Subcutaneous abdominal adipose tissue (tissue), 5 donors: ENCODE measurements around the gene CRHBP.
"Not testable (repeated sequence)": the region's sequence is repeated elsewhere in the genome, so short reads cannot be mapped to it uniquely, and the experiment has no call there.

ENCODE experiments used
- H3K27ac ChIP-seq: one replicate; pipeline ENCODE4 v1.7.0; 2013; ENCODE audit warnings: low read depth, mild to moderate bottlenecking, inconsistent platforms, low read length, moderate library complexity
- H3K27me3 ChIP-seq, 5 donors: one replicate each; pipeline ENCODE4 v1.7.0; 2013; ENCODE audit warnings: low read length in 5 of 5, inconsistent platforms in 1 of 5; ENCODE audit not compliant: control insufficient read depth in 5 of 5, insufficient read depth in 4 of 5
- H3K36me3 ChIP-seq, 5 donors: one replicate each; pipeline ENCODE4 v1.7.0; 2013; ENCODE audit warnings: low read length in 5 of 5; ENCODE audit not compliant: control insufficient read depth in 5 of 5, insufficient read depth in 5 of 5
- H3K4me1 ChIP-seq, 5 donors: one replicate each; pipeline ENCODE4 v1.7.0; 2013; ENCODE audit warnings: low read length in 5 of 5, mild to moderate bottlenecking in 3 of 5, moderate library complexity in 1 of 5; ENCODE audit not compliant: control insufficient read depth in 5 of 5, insufficient read depth in 5 of 5
- H3K4me3 ChIP-seq, 5 donors: one replicate each; pipeline ENCODE4 v1.7.0; 2013; ENCODE audit warnings: low read length in 5 of 5, low read depth in 1 of 5
- H3K9ac ChIP-seq, 5 donors: one replicate each; pipeline ENCODE4 v1.7.0; 2013; ENCODE audit warnings: low read length in 5 of 5, mild to moderate bottlenecking in 4 of 5, moderate library complexity in 3 of 5
- H3K9me3 ChIP-seq, 5 donors: one replicate each; pipeline ENCODE4 v1.7.0; 2013; ENCODE audit warnings: low read length in 5 of 5; ENCODE audit not compliant: control insufficient read depth in 5 of 5
- donor health status: healthy.
- donor health status: healthy.
- donor health status: healthy.
- donor health status: healthy.
- donor health status: healthy.

The CRHBP gene

DNA sequence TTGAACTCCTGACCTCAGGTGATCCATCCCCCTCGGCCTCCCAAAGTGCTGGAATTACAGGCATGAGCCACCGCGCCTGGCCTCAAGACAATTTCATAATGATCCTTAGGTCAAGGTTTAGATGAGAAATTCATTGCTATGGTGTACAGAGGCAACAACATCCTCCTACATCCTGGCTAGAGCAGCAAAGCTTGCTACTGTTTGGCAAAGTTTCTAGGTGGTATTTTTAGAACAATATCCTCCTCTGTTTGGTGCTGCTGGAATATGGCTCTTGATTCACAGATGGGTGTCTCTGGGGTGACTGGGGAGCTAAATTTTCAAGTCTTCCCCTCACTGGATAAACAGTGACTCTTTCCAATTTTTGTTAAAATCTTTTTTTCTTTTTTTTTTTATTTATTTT is 30.6 kb downstream of the CRHBP start:
- Histone ChIP-seq H3K9ac (no peak overlapping the region), H3K27ac (no peak overlapping the region), H3K27me3 (no peaks in the 10 kb centered on the region), H3K36me3 (no peaks in the 10 kb centered on the region), H3K4me1 (peaks cover 0 to 3% (median 0%) of the 10 kb centered on the region in 5 donors), H3K9me3 (no peaks in the 10 kb centered on the region), H3K4me3 (no peak overlapping the region)

DNA sequence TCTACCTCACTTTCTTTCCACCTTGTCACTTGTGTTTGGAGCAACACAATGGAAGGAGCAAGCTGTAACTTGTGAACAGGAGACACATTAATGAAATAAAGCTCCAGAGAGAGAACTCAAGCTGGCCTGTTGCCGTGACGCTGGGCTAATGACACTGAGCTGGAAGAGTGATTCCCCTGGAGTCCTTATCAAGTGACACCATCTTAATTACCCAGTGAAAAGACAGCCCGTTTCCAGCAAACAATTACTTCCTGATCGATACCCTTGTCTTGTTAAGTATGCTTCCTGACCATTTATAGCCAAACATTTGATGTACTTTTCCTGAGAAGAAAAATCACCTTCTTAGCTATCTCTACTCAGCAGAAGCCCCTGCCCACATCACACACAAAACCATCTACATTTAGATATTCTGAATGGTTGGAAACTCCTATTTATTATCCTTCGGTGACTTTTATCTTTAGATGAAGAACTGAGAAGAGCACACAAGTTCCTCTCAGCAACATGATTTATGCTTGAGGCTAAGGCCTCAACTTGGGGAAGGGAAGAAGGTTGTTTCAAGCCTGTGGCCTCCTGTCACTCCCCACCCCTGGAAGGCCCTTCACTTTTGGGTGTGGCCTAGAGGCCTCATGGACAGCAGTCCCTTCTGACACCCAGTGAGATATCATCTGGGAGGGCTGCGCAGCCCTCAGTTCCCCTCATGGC is 34.1 kb downstream of the CRHBP start:
- Histone ChIP-seq H3K4me3 (no peak overlapping the region), H3K9me3 (no peaks in the 10 kb centered on the region), H3K27ac (no peak overlapping the region), H3K4me1 (peaks cover 0 to 3% (median 0%) of the 10 kb centered on the region in 5 donors), H3K9ac (no peak overlapping the region), H3K36me3 (no peaks in the 10 kb centered on the region), H3K27me3 (no peaks in the 10 kb centered on the region)

GRCh38 chr5:76990899-76991459 is 38.1 kb downstream of the CRHBP start:
- H3K27ac ChIP-seq: no peak overlapping the region
- no peaks in the 10 kb centered on the region for H3K4me1 ChIP-seq
- no peaks in the 10 kb centered on the region for H3K9me3 ChIP-seq
- no peak overlapping the region for H3K9ac ChIP-seq
- no peak overlapping the region for H3K4me3 ChIP-seq
- H3K27me3 ChIP-seq: no peaks in the 10 kb centered on the region
- no peaks in the 10 kb centered on the region for H3K36me3 ChIP-seq

- not testable (repeated sequence) for H3K27ac ChIP-seq, H3K4me1 ChIP-seq, H3K4me3 ChIP-seq, H3K27me3 ChIP-seq, H3K9ac ChIP-seq, H3K36me3 ChIP-seq, H3K9me3 ChIP-seq
These were observed 40.6 kb downstream of the CRHBP start for GRCh38 chr5:76993436-76993835.

DNA sequence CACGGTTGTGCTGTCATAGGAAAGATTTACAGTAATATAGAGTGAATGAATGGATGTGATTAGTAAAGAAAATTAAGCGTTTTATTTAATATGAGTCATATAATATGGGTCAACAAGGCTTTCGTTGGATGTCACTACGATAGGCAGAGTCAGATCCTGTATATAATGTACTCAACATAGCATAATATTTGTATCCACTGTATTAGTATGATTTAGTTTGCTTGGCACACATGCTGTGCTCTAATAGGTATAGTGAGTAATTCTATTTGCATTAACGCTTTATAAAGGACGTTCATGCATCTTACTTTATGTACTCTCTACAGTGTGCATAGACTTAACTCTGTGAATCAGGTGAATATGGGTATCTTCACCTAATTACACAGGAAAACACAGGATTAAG is 41.5 kb downstream of the CRHBP start:
- Histone ChIP-seq H3K4me1 (no peaks in the 10 kb centered on the region), H3K4me3 (no peak overlapping the region), H3K9ac (no peak overlapping the region), H3K27me3 (peaks cover 0 to 2% (median 0%) of the 10 kb centered on the region in 5 donors), H3K36me3 (no peaks in the 10 kb centered on the region), H3K27ac (no peak overlapping the region), H3K9me3 (peaks cover 0 to 3% (median 0%) of the 10 kb centered on the region in 5 donors)

DNA sequence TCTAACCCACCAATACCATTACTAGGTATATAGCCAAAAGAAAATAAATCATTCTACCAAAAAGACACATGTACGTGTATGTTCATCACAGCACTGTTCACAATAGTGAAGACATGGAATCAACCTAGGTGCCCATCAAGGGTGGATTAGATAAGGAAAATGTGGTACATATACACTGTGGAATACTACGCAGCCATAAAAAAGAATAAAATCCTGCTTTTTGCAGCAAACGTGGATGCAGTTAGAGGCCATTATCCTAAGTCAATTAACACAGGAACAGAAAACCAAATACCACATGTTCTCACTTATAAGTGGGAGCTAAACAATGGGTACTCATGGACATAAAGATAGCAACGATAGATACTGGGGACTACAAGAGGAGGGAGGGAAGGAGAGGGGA is 45.4 kb downstream of the CRHBP start:
- H3K27ac ChIP-seq, H3K4me3 ChIP-seq, H3K9ac ChIP-seq, H3K36me3 ChIP-seq, H3K9me3 ChIP-seq, H3K4me1 ChIP-seq, H3K27me3 ChIP-seq: not testable (repeated sequence)

- peaks cover 0 to 3% (median 0%) of the 10 kb centered on the region in 5 donors for H3K9me3 ChIP-seq
- H3K27ac ChIP-seq: no peak overlapping the region
- no peaks in the 10 kb centered on the region for H3K36me3 ChIP-seq
- H3K9ac ChIP-seq: no peak overlapping the region
- H3K27me3 ChIP-seq: peaks cover 0 to 2% (median 0%) of the 10 kb centered on the region in 5 donors
- no peak overlapping the region for H3K4me3 ChIP-seq
- H3K4me1 ChIP-seq: no peaks in the 10 kb centered on the region
These were observed 46.6 kb downstream of the CRHBP start for GRCh38 chr5:76999451-76999850.

DNA sequence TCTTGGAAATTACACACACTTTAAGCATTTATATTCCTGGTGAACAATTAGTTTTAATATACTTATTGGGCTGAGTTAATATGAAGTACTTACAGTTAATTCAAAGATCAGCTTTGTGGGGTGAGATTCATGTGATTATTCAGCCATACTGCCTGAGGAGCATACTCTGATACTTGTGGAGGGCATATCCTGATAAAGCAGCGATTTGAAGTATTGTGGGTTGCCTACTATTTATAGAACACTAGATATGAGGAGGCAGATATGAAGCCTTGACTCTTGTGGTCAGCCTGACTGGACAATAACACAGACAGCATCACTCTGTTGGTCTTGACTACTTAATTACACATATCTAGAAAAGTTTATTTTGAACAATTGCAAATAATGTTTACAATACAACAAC is 50.4 kb downstream of the CRHBP start:
- no peaks in the 10 kb centered on the region for H3K36me3 ChIP-seq
- no peaks in the 10 kb centered on the region for H3K27me3 ChIP-seq
- H3K9me3 ChIP-seq: peaks cover 0 to 2% (median 0%) of the 10 kb centered on the region in 5 donors
- H3K9ac ChIP-seq: no peak overlapping the region
- H3K4me1 ChIP-seq: no peaks in the 10 kb centered on the region
- H3K4me3 ChIP-seq: no peak overlapping the region
- no peak overlapping the region for H3K27ac ChIP-seq

DNA sequence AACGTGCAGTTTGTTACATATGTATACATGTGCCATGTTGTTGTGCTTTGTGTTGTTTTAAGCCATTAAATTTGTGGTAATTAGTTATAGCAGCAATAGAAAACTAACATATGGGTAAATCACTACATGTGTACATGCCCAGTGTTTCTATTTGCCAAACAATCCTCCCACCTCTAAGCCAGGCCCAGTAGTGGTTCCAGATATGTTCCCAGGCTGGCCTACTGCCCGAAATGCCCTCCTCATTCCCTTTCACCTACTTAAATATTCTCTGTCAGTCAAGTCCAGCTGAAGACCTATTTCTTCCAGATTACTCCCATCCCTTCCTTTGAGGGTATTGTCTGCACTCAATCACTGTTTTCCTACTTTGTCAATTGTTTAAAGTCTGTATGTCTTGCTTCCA is 53.3 kb downstream of the CRHBP start:
- no peak overlapping the region for H3K27ac ChIP-seq
- no peak overlapping the region for H3K9ac ChIP-seq
- H3K4me3 ChIP-seq: no peak overlapping the region
- H3K4me1 ChIP-seq: no peaks in the 10 kb centered on the region
- peaks cover 0 to 3% (median 0%) of the 10 kb centered on the region in 5 donors for H3K27me3 ChIP-seq
- no peaks in the 10 kb centered on the region for H3K36me3 ChIP-seq
- no peaks in the 10 kb centered on the region for H3K9me3 ChIP-seq

DNA sequence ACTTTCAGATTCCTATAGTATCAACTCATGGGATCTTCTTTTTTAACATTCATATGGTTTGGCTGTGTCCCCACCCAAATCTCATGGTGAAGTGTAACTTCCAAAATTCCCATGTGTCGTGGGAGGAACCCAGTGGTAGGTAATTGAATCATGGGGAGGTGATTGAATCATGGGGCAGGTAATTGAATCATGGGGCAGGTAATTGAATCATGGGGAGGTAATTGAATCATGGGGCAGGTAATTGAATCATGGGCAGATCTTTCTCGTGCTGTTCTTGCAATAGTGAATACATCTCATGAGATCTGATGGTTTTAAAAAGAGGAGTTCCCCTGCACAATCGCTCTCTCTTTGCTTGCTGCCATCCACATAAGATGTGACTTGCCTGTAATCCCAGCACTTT is 55.6 kb downstream of the CRHBP start:
- no peaks in the 10 kb centered on the region for H3K4me1 ChIP-seq
- H3K9me3 ChIP-seq: no peaks in the 10 kb centered on the region
- peaks cover 0 to 3% (median 0%) of the 10 kb centered on the region in 5 donors for H3K27me3 ChIP-seq
- no peaks in the 10 kb centered on the region for H3K36me3 ChIP-seq
- H3K27ac ChIP-seq: no peak overlapping the region
- H3K9ac ChIP-seq: no peak overlapping the region
- no peak overlapping the region for H3K4me3 ChIP-seq
